HG03045 (cell line): ENCODE data around the gene ORMDL2.

ENCODE experiments used
- ATAC-seq: cut with Tn5 transposase; IDR thresholded peaks from one replicate; pipeline ENCODE4 v1.9.1; 2021; ENCODE audit warnings: mild to moderate bottlenecking, moderate library complexity; ENCODE audit not compliant: unreplicated experiment

The ORMDL2 gene, protein sequence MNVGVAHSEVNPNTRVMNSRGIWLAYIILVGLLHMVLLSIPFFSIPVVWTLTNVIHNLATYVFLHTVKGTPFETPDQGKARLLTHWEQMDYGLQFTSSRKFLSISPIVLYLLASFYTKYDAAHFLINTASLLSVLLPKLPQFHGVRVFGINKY

DNA sequence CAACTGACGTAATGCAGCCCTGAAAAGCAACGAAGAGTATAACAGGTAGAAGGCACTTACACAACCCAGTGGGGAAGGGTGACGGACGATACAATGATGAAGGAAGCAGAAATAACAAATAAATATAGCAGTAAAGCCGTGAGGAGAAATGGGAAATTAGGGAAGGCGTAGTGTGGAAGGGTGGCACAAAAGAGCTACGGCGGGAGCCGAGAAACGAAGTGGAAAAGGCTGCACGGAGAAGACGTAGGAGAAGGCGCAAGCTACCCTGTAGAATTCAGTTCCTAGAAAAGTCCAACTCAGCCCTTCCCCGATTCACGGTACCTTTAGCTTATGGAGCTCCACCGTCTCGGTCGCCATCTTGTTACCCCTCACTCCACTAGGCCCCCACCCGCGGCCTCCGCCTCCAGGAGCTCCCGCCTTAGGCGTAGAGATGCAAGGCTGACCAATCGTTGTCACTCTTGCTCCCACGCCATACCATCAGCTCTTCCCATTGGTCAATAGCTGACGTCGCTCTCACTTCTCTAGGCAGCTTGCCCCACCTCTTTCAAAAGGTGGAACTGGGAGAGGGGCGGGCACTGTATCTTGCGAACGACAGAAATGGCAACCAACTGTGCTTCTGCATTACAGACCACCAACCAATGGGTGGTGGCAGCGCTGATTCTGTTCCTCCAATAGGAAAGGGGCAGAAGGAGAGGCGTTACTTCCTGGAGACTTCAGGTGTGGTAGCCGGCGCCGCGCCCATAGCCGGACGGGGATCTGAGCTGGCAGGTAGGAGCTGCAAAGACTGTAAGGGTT is at the start of gene ORMDL2, which contains the start of gene SARNP:
Gene ORMDL2 (plus strand): TSS at position 697 of the 795 bp plus-strand sequence. CDS start 959 bp downstream, outside the sequence.
Gene SARNP (minus strand): TSS at position 380 of the 795 bp plus-strand sequence. CDS start 23 bp downstream, at position 357.
- ATAC-seq, result peak; percentile 98

DNA sequence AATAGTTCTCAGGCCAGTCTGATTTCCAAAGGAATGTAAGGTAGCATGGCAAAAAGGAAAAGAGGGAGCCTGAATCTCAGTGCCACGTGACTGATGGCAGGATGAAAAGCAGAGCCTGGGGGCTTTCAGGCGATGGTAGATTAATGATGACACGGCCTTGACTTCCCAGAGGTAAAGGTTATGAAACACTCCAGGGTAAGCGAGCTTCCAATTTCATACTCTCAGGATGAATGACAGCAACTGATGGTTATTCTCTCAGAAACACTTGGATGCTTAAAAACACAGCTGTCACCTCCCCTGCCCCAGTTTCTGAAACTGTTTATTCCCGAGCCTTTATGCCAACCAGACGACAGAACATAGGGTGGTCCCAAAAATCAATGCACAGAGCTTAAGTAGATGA is 46.1 kb upstream of the ORMDL2 start:
- ATAC-seq, result no peak

GRCh38 chr12:55777856-55778255 is 40.0 kb upstream of the ORMDL2 start:
- no peak for ATAC-seq

DNA sequence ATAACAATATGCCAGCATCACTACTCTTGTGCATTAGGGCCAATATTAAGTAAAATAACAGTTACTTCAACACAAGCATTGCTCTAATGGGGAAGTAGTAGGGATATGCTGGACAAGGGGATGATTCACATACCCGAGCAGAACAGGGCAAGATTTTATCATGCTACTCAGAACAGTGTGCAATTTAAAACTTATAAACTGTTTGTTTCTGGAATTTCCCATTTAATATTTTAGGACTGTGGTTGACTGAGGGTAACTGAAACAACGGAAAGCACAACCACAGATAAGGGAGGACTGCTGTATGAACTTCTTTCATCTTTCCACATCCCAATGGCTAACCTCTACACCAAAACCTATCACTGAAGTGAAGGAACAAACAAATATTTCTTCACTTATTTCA is 37.2 kb upstream of the ORMDL2 start:
- ATAC-seq, result no peak

- ATAC-seq, result no peak
Observed at GRCh38 chr12:55788546-55788945, 29.3 kb upstream of the ORMDL2 start.

GRCh38 chr12:55789171-55789570 is 28.7 kb upstream of the ORMDL2 start:
- no peak for ATAC-seq

DNA sequence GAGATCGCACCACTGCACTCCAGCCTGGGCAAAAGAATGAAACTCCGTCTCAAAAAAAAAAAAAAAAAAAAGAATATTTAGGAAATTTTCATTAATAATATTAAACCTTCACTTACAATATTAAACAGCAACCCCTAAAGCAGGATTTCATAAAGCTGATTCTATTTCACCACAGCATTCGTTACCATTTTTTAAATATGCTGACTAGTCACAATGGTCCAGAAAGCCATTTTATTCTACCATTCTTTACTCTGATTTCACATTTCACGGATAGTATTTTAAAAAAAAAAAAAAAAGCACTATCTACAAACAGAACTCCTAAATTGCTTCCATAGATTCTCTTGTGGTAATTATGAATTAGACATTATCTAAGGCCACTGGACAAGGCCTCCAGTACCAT is 27.9 kb upstream of the ORMDL2 start:
- ATAC-seq, result no peak

GRCh38 chr12:55795950-55796349 is 21.9 kb upstream of the ORMDL2 start:
- ATAC-seq, result no peak

DNA sequence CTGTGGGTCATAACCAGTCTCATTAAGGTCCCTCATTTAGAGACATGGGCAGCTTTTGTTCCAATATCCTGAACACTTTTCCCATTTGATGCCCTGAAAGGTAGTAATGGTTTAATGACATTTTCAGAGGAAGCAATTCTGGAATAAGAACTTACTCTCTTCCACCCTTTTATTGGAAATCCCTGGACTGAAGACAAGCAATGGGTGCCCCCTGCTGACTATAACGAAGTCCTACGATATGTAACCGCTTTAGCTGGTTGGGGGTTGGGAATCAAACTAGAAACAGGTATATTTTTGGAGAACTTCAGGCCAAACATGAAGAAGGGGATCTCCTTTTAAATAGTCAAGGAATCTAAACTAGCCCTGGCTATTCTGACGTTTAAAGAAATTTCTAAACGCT is 20.8 kb upstream of the ORMDL2 start:
- no peak for ATAC-seq

DNA sequence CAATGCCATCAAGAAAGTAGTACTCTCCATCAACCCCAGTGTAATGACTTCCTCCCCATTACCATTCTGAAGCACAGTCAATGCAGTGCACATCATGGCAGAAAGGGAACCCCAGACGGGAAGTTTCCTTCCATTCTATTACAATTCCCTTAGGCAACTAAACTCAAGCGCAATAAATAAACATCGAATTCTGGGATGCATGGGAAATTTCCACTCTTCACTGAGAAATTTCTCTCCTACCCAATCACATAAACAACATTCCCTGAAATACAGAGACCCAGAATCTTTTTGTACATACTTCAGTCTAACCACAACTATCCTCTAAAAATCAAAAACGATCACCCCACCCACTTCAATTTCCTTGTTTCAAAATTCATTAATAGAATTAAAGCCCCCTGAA is 20.3 kb upstream of the ORMDL2 start:
- no peak for ATAC-seq

- no peak for ATAC-seq
Observed at GRCh38 chr12:55806982-55807381, 10.9 kb upstream of the ORMDL2 start.

GRCh38 chr12:55809274-55809673 is 8.6 kb upstream of the ORMDL2 start:
- no peak for ATAC-seq

- no peak for ATAC-seq
Observed at GRCh38 chr12:55812088-55812487, 5.8 kb upstream of the ORMDL2 start.

DNA sequence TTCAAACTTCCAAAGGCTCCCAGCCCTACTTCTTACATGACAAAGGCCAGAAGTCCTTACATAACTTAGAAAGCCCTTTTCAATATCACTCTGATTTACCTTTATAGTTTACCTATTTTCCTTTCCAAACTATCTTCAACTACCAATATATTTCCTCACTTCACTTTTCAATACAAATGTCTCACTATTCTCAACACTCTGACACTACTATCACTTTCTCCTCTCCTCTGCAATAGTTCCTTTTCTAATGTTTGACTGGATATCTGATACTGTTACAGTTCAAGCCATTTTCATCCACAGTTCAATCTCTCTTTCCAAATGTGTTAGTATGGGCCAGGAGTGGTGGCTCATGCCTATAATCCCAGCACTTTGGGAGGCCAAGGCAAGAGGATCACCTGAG is 3.6 kb upstream of the ORMDL2 start:
- ATAC-seq, result no peak

GRCh38 chr12:55815473-55815872 is 2.4 kb upstream of the ORMDL2 start:
- ATAC-seq, result no peak

- no peak for ATAC-seq
Observed at GRCh38 chr12:55816881-55817344, 928 bp upstream of the ORMDL2 start.

- ATAC-seq, result peak; percentile 23
Observed at GRCh38 chr12:55818140-55818728, 393 bp downstream of the ORMDL2 start.

- ATAC-seq, result no peak
Observed at GRCh38 chr12:55818886-55819285, 1.0 kb downstream of the ORMDL2 start.

DNA sequence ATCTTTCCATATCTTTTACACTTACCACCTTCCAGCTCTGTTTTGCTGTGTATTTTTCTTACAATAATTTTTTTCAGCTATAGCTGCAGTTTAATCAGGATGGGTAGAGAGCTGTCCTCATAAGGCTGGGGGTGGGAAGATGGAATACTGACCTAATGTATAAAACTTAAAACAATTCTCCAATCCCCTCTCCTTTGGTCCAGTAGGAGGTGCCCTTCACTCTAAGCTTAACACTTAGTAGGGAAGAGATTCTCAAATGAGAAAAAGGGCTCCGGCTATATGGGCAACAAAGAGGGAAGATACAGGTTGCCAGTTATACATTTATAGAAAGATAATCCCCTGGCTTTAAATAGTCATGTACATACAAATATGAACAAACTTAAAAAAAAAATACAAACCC is 2.8 kb downstream of the ORMDL2 start:
- ATAC-seq, result no peak

DNA sequence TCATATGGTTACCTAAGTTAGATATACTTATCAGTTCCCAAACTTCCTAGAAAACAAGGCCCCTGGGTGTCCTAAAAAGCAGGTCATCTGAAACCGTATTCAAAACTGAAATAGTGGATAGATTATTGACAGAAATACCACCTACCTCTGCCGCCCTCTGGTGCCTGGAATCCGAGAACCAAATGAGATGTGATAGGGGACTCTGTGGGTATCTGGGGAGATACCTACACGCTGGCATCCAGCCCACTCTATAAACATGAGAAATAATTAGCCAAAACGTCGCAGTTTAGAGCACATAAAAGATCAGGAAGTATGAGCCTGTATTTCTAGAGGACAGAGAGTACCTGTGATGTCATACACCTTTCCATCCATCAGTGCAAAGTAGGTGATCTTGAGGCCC is 4.4 kb downstream of the ORMDL2 start:
- no peak for ATAC-seq

DNA sequence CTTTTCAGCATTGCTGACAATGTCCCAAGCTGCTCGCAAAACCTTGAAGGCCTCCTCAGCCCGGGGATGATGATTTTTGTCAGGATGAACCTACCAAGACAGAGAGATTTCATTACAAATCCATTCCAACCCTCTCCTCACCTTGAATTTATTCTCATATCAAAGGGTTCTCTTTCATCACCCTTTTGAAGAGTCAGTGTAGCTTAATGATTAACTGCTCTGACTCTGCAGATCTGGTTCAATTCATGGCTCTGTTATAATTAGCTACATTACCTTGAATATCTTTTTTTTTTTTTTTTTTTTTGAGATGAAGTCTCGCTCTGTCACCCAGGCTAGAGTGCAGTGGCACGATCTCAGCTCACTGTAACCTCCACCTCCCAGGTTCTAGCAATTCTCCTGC is 5.6 kb downstream of the ORMDL2 start:
- ATAC-seq, result no peak

DNA sequence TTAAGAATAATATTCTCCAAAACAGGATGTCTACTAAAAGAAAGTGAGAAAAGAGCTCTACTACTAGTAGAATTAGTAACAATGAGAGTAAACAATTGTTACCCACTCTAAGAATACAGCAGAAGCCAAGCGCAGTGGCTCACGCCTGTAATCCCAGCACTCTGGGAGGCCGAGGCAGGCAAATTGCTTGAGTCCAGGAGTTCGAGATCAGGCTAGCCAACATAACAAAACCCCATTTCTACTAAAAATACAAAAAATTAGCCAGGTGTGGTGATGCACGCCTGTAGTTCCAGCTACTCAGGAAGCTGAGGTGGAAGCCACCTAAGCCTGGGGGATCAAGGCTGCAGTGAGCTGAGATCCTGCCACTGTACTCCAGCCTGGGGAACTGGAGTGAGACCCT is 6.9 kb downstream of the ORMDL2 start:
- ATAC-seq, result no peak
